Activated T-cell treated with anti-CD3 and anti-CD28 coated beads, Interleukin-2, amount 50 U/mL, for 4 hours (primary cell): ENCODE measurements around the gene DNAJC18. TPM values are rescaled to one million over a fixed set of nuclear protein-coding genes. Genes with fewer than 3 reads are reported as not detected.

Experiments used
- ATAC-seq, 2 donors: fragments of 200-7000 bp; cut with Tn5 transposase; one replicate each; pipeline ENCODE4 v1.10.0; 2021
- DNase-seq: peaks from one replicate; pipeline ENCODE4 v3.0.0-alpha.2; 2020
- H3K27me3 Mint-ChIP-seq: one replicate; pipeline ENCODE4 v1.8.0; 2021; ENCODE audit warnings: low read depth, mixed read lengths
- H3K36me3 Mint-ChIP-seq: one replicate; pipeline ENCODE4 v1.8.0; 2022; ENCODE audit warnings: mixed read lengths; ENCODE audit not compliant: insufficient read depth
- H3K4me1 Mint-ChIP-seq: one replicate; pipeline ENCODE4 v1.8.0; 2021; ENCODE audit warnings: low read depth, mixed read lengths
- H3K4me3 Mint-ChIP-seq: one replicate; pipeline ENCODE4 v1.8.0; 2021; ENCODE audit warnings: mild to moderate bottlenecking, moderate library complexity, mixed read lengths
- H3K9me3 Mint-ChIP-seq: one replicate; pipeline ENCODE4 v1.8.0; 2021; ENCODE audit warnings: mixed read lengths
- total RNA-seq, 3 donors: library from RNA; stranded (reverse); gene quantifications; one replicate each; pipeline ENCODE4 v1.2.1, GENCODE V29; 2021

The DNAJC18 gene
- total RNA-seq, 3 donors from 2014 or later: 22.7 to 32.8 (median 26.2) TPM

DNA sequence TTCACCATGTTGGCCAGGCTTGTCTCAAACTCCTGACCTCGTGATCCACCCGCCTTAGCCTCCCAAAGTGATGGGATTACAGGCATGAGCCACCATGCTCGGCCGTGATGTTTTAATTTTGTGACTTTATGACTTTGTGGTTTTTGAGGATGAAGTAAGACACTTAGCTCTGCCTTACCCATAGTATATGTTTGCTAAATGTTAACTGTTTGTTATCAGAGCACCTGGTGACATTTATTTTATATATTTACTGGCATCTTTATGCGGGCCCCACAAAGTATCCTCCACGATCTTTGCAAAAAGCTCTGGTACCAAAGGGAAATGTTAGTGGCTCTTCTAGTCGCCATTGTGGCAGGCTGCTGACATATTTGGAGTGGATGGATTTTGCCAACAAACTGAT lies 63.0 kb downstream of the DNAJC18 start:
- DNase-seq (no peak), ATAC-seq (no peak)
- Mint-ChIP-seq H3K4me1 (peaks cover 5% of the 10 kb centered on the region), H3K9me3 (no peaks in the 10 kb centered on the region), H3K36me3 (peaks cover 10% of the 10 kb centered on the region), H3K27me3 (no peaks in the 10 kb centered on the region), H3K4me3 (no peak overlapping the region)

DNA sequence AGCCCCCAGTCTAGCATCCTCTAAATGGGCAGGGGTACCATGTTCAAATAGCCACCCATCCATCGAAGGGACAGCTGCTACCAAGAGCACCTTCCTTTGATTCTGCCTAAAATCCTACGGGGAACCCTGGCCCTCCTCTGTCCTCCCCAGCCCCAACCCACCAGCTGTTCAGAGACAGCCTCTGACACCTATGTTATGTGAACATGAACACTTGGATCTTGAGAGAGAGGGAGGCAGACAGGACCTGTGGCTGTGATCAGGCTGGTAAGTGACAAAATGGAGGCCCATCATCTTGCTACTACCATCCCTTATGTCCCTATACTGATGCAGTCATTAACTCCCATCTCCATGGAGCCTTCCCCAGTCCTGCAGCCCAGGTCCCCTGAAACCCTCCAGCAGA lies 64.4 kb downstream of the DNAJC18 start:
- Mint-ChIP-seq H3K27me3 (no peaks in the 10 kb centered on the region), H3K4me1 (peaks cover 5% of the 10 kb centered on the region), H3K9me3 (no peaks in the 10 kb centered on the region), H3K36me3 (peaks cover 10% of the 10 kb centered on the region), H3K4me3 (no peak overlapping the region)
- ATAC-seq (no peak), DNase-seq (no peak)

DNA sequence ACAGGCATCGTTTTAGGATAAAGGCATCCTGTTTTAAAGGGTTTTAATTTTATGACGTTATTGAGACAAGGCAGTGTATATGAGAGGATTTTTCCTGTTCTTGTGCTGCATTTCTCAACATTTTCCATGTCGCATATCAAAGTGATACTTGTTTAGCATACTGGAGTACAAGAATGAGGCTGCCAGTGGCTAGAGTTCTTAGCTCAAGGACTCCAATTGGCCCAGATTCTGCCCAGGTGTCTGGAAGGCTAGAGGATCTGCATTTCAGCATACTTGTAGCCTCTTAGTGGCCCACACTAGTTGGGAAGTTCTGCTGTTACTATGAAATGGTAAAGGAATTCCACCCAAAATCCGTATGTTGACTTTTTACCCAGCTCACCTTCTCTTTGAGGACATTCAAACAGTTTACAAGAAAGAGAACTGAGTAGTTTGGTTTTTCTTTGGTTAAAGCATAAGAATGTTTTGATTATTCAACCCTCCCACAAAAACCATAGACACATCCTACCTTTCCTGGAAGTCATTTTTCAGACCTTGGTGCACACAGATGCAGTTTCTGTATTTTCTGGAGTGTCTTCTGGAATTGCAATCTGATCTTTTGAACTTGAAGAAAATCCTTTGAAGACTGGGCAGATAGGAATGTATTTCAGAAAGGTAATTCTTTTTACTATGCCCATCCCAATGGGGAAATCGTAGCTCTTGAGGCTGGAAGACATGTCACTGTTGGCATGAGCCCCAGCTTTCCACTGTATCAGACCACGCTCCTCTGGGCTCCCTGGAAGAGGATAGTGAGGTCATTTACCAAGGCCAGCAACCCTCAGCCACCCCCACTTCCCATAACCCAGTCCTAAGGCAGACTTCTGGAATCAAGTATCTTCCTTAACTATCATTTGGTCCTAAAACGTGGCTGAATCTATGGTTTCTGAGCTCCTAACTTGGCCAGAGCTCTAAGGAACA lies 67.6 kb downstream of the DNAJC18 start:
- Mint-ChIP-seq H3K4me1 (peaks cover 5% of the 10 kb centered on the region), H3K27me3 (no peaks in the 10 kb centered on the region), H3K9me3 (no peaks in the 10 kb centered on the region), H3K4me3 (no peak overlapping the region), H3K36me3 (peaks cover 10% of the 10 kb centered on the region)
- ATAC-seq (no peak), DNase-seq (no peak)

DNA sequence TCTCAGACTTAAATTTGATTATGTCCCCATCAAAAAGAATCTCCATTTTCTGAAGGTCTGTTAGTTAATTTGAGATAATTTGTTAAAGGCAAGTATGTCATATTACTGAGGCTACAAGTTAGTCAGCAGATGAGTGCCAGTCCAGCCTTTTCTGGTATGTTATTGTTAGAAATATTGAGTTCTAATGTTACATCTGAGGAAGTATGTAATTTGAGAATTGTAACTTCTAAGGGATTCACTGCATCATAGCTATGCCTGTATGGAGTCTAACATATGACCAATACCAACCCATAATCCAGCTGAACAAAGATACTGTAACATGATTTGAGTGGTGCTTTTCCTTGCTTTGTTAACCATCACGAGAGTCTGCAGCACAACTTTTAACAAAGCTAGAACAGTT lies 70.1 kb downstream of the DNAJC18 start:
- Mint-ChIP-seq H3K4me3 (no peak overlapping the region), H3K27me3 (no peaks in the 10 kb centered on the region), H3K36me3 (peaks cover 20% of the 10 kb centered on the region), H3K9me3 (no peaks in the 10 kb centered on the region), H3K4me1 (peaks cover 5% of the 10 kb centered on the region)
- ATAC-seq (no peak), DNase-seq (no peak)

DNA sequence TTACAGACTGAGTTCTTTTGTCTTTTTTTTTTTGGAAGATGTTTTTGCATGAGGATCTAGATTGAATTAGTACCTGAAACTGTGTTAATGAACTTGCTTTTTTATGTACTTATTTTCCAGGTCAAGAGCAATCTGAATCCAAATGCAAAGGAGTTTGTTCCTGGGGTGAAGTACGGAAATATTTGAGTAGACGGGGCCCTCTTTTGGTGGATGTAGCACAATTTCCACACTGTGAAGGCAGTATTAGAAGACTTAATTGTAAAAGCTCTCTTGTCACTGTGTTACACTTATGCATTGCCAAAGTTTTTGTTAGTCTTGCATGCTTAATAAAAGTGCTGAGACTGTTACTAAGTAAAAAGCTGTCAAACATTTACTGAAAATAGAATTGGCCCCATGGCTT lies 70.7 kb downstream of the DNAJC18 start:
- DNase-seq (no peak), ATAC-seq (no peak)
- Mint-ChIP-seq H3K4me3 (no peak overlapping the region), H3K9me3 (no peaks in the 10 kb centered on the region), H3K36me3 (peaks cover 26% of the 10 kb centered on the region), H3K27me3 (no peaks in the 10 kb centered on the region), H3K4me1 (peaks cover 5% of the 10 kb centered on the region)

DNA sequence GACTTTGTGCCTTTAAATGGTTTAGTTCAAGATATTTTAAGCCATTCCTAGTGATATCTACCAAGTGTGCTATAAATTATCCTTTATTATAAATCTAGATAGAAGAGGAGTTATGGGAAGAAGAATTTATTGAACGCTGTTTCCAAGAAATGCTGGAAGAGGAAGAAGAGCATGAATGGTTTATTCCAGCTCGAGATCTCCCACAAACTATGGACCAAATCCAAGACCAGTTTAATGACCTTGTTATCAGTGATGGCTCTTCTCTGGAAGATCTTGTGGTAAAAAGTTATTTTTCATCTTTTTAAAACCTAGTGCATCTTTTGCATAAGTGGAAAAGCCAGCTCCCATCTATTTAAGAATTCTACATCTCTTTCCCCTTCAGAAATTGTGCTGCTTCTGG lies 74.9 kb downstream of the DNAJC18 start:
- DNase-seq (no peak), ATAC-seq (no peak)
- H3K9me3 Mint-ChIP-seq: no peaks in the 10 kb centered on the region
- peaks cover 2% of the 10 kb centered on the region for H3K4me1 Mint-ChIP-seq
- H3K36me3 Mint-ChIP-seq: peaks cover 23% of the 10 kb centered on the region
- no peak overlapping the region for H3K4me3 Mint-ChIP-seq
- H3K27me3 Mint-ChIP-seq: no peaks in the 10 kb centered on the region

DNA sequence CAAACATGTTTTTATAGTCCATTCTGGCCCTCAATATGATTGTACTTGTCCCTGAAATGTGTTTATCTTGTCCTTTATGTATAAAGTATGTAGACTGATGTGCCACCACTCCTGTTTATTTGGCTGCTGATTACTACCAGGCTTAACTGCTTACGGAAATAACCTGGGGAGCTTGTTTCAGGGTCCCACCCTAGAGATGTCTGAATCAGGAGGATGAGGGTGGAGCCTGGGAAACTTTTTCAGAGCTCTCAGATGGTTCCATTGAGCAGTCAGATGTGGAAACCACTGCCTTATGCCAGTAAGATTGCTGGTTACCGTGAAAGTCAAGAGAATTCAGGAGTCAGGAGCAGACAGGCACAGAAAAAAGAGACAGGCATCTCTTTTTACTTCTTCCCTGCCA lies 75.4 kb downstream of the DNAJC18 start:
- H3K4me1 Mint-ChIP-seq: peaks cover 2% of the 10 kb centered on the region
- H3K4me3 Mint-ChIP-seq: no peak overlapping the region
- H3K36me3 Mint-ChIP-seq: peaks cover 23% of the 10 kb centered on the region
- H3K27me3 Mint-ChIP-seq: no peaks in the 10 kb centered on the region
- peak in 1 of 2 donors; percentile 25 for ATAC-seq
- no peak for DNase-seq
- H3K9me3 Mint-ChIP-seq: no peaks in the 10 kb centered on the region

DNA sequence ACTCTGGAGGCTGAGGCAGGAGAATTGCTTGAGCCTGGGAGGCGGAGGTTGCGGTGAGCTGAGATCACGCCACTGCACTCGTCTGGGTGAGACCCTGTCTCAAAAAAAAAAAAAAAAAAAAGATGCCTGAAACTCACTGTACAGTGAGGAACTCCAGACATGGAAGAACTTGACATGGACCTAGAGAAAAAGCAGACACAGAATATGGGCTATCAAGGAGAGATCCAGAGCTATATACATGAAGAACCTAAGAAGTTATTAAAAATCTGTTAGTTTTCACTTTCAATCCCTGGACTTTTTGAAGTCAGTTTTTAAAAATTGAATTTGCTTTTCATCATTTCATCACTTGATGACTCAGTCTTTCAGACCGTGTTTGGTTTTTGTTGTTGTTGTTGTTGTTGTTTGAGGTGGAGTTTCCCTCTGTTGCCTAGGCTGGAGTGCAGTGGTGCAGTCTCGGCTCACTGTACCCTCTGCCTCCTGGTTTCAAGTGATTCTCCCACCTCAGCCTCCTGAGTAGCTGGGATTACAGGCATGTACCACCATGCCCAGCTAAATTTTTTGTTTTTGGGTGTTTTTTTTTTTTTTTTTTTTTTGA lies 77.4 kb downstream of the DNAJC18 start:
- H3K4me1 Mint-ChIP-seq: peaks cover 13% of the 10 kb centered on the region
- H3K9me3 Mint-ChIP-seq: no peaks in the 10 kb centered on the region
- no peak for ATAC-seq
- DNase-seq: no peak
- H3K36me3 Mint-ChIP-seq: peaks cover 23% of the 10 kb centered on the region
- no peak overlapping the region for H3K4me3 Mint-ChIP-seq
- no peaks in the 10 kb centered on the region for H3K27me3 Mint-ChIP-seq

DNA sequence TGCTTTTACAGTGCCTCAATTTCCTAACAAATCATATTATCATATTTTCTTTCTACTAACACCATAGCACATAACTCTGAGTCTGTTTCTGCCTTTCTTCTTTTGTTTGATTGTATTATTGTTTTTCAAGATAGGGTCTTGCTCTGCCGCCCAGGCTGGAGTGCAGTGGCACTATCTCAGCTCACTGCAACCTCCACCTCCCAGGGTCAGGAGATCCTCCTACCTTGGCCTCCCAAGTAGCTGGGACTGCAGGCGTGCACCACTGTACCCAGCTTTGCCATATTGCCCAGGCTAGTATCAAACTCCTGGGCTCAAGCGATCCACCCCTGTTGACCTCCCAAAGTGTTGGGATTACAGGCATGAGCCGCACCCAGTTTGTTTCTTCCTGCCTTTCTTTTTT lies 78.9 kb downstream of the DNAJC18 start:
- Mint-ChIP-seq H3K27me3 (no peaks in the 10 kb centered on the region), H3K36me3 (peaks cover 15% of the 10 kb centered on the region), H3K4me3 (no peak overlapping the region), H3K4me1 (peaks cover 16% of the 10 kb centered on the region), H3K9me3 (no peaks in the 10 kb centered on the region)
- DNase-seq: no peak
- no peak for ATAC-seq

Other genes with a start within 250 kb of the DNAJC18 start
- gene SIL1, start 241.2 kb downstream of the DNAJC18 start, total RNA-seq: 10 to 100 TPM; 17.8 to 26.1 (median 22.9) TPM
- 100 to 1,000 TPM; 201 to 208 (median 202) TPM for gene MATR3, start 145.8 kb downstream of the DNAJC18 start, total RNA-seq
- gene PAIP2, start 97.7 kb downstream of the DNAJC18 start, total RNA-seq: 10 to 100 TPM; 47.0 to 59.9 (median 50.5) TPM
- not detected for gene SLC23A1, start 56.2 kb downstream of the DNAJC18 start, total RNA-seq
- gene MZB1, start 49.6 kb downstream of the DNAJC18 start, total RNA-seq: 1 to 10 TPM; 1.8 to 5.0 (median 2.5) TPM
- 1 to 10 TPM; 2.2 to 4.8 (median 4.1) TPM for gene PROB1, start 44.4 kb downstream of the DNAJC18 start, total RNA-seq
- 1 to 10 TPM; 2.4 to 3.6 (median 2.6) TPM for gene SPATA24, start 35.4 kb downstream of the DNAJC18 start, total RNA-seq
- 1 to 10 TPM; 2.6 to 4.0 (median 2.9) TPM for gene ECSCR, start 23.2 kb upstream of the DNAJC18 start, total RNA-seq
- under 1 TPM in 2 of 3 donors, not detected in 1; 0.21 to 0.30 TPM for gene SMIM33, start 31.5 kb upstream of the DNAJC18 start, total RNA-seq
- 100 to 1,000 TPM; 139 to 261 (median 172) TPM for gene STING1, start 43.2 kb upstream of the DNAJC18 start, total RNA-seq
- gene UBE2D2, start 121.8 kb upstream of the DNAJC18 start, total RNA-seq: 100 to 1,000 TPM; 197 to 223 (median 214) TPM
- gene CXXC5, start 208.8 kb upstream of the DNAJC18 start, total RNA-seq: 1 to 10 TPM; 1.2 to 3.3 (median 1.4) TPM